GM23248 (cell line): Measurements from ENCODE around the gene LARP1. TPM values are rescaled to one million over a fixed set of nuclear protein-coding genes. Genes with fewer than 3 reads are reported as not detected.

Experiments
- DNase-seq: peaks from one replicate; pipeline ENCODE4 v3.0.0-alpha.2; 2015
- H2AFZ ChIP-seq: fragments of 200-600 bp; sonication (generic); 2 replicates; pipeline ENCODE4 v1.6.1; 2016; ENCODE audit warnings: antibody characterized with exemption
- H3F3A ChIP-seq: fragments of 200-600 bp; sonication (generic); 2 replicates; pipeline ENCODE4 v1.6.1; 2016; ENCODE audit warnings: mild to moderate bottlenecking, antibody characterized with exemption, mixed run types; ENCODE audit not compliant: insufficient read depth
- H3K27ac ChIP-seq: fragments of 200-600 bp; sonication (generic); 2 replicates; pipeline ENCODE4 v1.5.1; 2016; ENCODE audit warnings: mild to moderate bottlenecking
- H3K27me3 ChIP-seq: fragments of 200-600 bp; sonication (generic); replicated peaks from 2 replicates; pipeline ENCODE4 v1.6.1; 2016; ENCODE audit warnings: mild to moderate bottlenecking; ENCODE audit not compliant: insufficient read depth
- H3K36me3 ChIP-seq: fragments of 200-600 bp; sonication (generic); 2 replicates; pipeline ENCODE4 v1.6.1; 2016; ENCODE audit warnings: low read depth, mild to moderate bottlenecking
- H3K4me1 ChIP-seq: fragments of 200-600 bp; sonication (generic); 2 replicates; pipeline ENCODE4 v1.6.1; 2016; ENCODE audit warnings: mild to moderate bottlenecking; ENCODE audit not compliant: insufficient read depth
- H3K4me2 ChIP-seq: fragments of 200-600 bp; sonication (generic); one replicate; pipeline ENCODE4 v1.6.1; 2016; ENCODE audit warnings: mild to moderate bottlenecking; ENCODE audit not compliant: unreplicated experiment
- H3K4me3 ChIP-seq: fragments of 200-600 bp; sonication (generic); 2 replicates; pipeline ENCODE4 v1.5.1; 2016; ENCODE audit warnings: mild to moderate bottlenecking
- H3K79me2 ChIP-seq: fragments of 200-600 bp; sonication (generic); 2 replicates; pipeline ENCODE4 v1.6.1; 2016; ENCODE audit warnings: mild to moderate bottlenecking; ENCODE audit not compliant: insufficient read depth
- H3K9ac ChIP-seq: fragments of 200-600 bp; sonication (generic); 2 replicates; pipeline ENCODE4 v1.6.1; 2016; ENCODE audit warnings: mild to moderate bottlenecking
- H3K9me2 ChIP-seq: fragments of 200-600 bp; sonication (generic); 2 replicates; pipeline ENCODE4 v1.6.1; 2016; ENCODE audit warnings: mixed run types, mild to moderate bottlenecking, moderate library complexity; ENCODE audit not compliant: insufficient read depth
- H3K9me3 ChIP-seq: fragments of 200-600 bp; sonication (generic); one replicate; pipeline ENCODE4 v1.6.1; 2017; ENCODE audit warnings: low read depth
- H4K20me1 ChIP-seq: fragments of 200-600 bp; sonication (generic); 2 replicates; pipeline ENCODE4 v1.6.0; 2016; ENCODE audit not compliant: insufficient read depth
- EZH2 ChIP-seq: fragments of 200-600 bp; sonication (generic); IDR thresholded peaks from 2 replicates; pipeline ENCODE4 v1.6.1; 2018; ENCODE audit warnings: antibody characterized with exemption, mild to moderate bottlenecking; ENCODE audit not compliant: insufficient read depth, poor library complexity, severe bottlenecking
- EZH2phosphoT487 ChIP-seq: fragments of 200-600 bp; sonication (generic); IDR thresholded peaks from 2 replicates; pipeline ENCODE4 v1.6.1; 2018; ENCODE audit warnings: antibody characterized with exemption, moderate library complexity, mild to moderate bottlenecking, low read depth; ENCODE audit not compliant: insufficient read depth
- WGBS, 2 experiments: methylation state at CpG; one replicate each; pipeline ENCODE4 v1.1.6; 2015 to 2017; ENCODE audit warnings: low lambda C conversion rate in 2 of 2, low coverage in 1 of 2; ENCODE audit errors: missing lambda C conversion rate in 2 of 2; 5-methylcytosine and 5-hydroxymethylcytosine counted together
- in situ Hi-C: fragments of 300-500 bp; cut with MboI; formaldehyde crosslinking; loops from 2 replicates; pipeline ENCODE4 v1.15.0; 2020
- polyA plus RNA-seq: library from polyadenylated mRNA; unstranded; fragments of >200 nt; fragmentation: Nextera tagmentation; extraction: Ambion mirVana; gene quantifications from 2 replicates; pipeline ENCODE4 v1.2.1, GENCODE V29; 2016
- total RNA-seq: library from RNA; depleted of rRNA; stranded (reverse); fragments of >200 nt; shearing (Covaris generic); gene quantifications from 2 replicates; pipeline ENCODE4 v1.2.3, GENCODE V29; 2014

LARP1 gene
- total and polyA plus RNA-seq, 2 experiments from 2014 or later = 33.8 to 59.9 TPM

DNA sequence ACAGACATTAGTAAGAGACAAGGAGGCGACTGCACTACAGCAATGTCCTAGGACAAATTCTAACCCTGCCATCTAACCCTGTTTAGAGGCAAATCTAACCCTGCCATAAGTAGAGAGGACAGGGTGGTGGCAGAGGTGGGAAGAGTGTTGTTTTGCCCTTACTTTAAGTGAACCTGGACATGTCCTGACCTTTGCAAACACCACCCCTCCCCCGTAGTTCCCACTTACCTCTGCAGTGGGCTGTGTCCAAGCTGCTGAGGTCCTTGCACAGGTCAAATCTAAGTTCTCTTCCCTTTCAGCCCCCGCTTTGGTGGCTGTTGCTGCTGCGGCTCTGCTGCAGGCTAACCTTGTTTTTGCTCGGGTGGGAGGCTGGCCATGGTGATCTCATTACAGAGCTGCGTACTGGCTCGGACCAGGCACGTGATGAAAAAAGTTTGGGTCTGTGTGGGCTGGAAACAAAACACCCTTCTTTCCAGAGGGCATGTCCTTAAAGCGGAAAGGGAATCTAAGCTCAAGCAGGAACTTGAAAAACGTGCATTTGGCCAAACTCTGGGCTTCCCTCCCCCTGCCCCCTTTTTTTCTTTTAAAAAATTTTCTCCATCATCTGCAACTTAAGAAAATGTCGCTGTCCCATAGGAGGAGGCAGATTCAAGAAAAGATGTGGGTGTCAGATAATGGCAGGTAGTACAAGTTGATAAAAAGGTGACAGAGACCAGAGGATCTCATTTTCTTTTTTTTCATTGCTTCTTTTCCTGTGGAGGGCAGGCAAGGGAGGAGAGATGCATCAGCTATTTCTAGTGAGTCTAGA, 95.3 kb downstream of the LARP1 start, which contains the start of gene FAXDC2:
Gene FAXDC2 (minus strand): TSS at position 349 of the 808 bp plus-strand sequence. CDS start 12,425 bp downstream, outside the sequence.
- peak; percentile 93 for DNase-seq
- no peaks in the 10 kb centered on the region for H3K9me3 ChIP-seq
- H3K27me3 ChIP-seq = no peaks in the 10 kb centered on the region
- H3K9ac ChIP-seq = peak within 1 kb of the TSS; percentile 79
- H3F3A ChIP-seq = peaks cover 26% of the 10 kb centered on the region
- in situ Hi-C loops = no loop called here
- peak within 1 kb of the TSS; percentile 90 for H3K4me2 ChIP-seq
- no peaks in the 10 kb centered on the region for H4K20me1 ChIP-seq
- peak within 1 kb of the TSS; percentile 76 for H3K4me3 ChIP-seq
- peaks cover 15% of the 10 kb centered on the region; the same call in 1 of the 2 replicates for H3K79me2 ChIP-seq
- peaks cover 20% of the 10 kb centered on the region for H3K4me1 ChIP-seq
- TF ChIP-seq EZH2phosphoT487 (no peak), EZH2 (no peak)
- H3K36me3 ChIP-seq = no peaks in the 10 kb centered on the region
- 1% methylated on average over 11 of the region's 11 CpGs for WGBS, 2 experiments
- H3K27ac ChIP-seq = peak within 1 kb of the TSS; percentile 87
- H3K9me2 ChIP-seq = no peaks in the 10 kb centered on the region
- H2AFZ ChIP-seq = peak within 1 kb of the TSS; percentile 98

DNA sequence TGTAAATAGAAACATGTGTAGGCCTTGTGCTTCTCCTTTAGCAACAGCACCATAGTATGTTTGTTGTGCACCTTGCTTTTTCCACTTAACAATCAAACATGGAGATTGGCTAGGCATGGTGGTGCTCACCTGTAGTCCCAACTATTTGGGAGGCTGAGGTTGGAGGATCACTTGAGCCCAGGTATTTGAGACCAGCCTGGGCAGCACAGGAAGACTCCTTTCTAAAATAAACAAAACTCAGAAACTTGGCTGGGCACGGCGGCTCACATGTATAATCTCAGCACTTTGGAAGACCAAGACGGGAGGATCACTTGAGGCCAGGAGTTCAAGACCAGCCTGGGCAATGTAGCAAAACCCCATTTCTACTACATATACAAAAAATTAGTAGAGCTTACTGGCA, 96.2 kb downstream of the LARP1 start:
- in situ Hi-C loops = no loop called here
- peak overlapping the region; percentile 90 for H3K4me2 ChIP-seq
- H3K27me3 ChIP-seq = no peaks in the 10 kb centered on the region
- peaks cover 15% of the 10 kb centered on the region; the same call in 1 of the 2 replicates for H3K79me2 ChIP-seq
- no peaks in the 10 kb centered on the region for H3K9me3 ChIP-seq
- peak overlapping the region; percentile 79; the same call in 1 of the 2 replicates for H3K9ac ChIP-seq
- no peak overlapping the region for H3K27ac ChIP-seq
- H3K4me3 ChIP-seq = peak overlapping the region; percentile 76; the same call in 1 of the 2 replicates
- H3K9me2 ChIP-seq = no peaks in the 10 kb centered on the region
- 95 to 98% methylated on average over 3 of the region's 3 CpGs for WGBS, 2 experiments
- DNase-seq = no peak
- no peaks in the 10 kb centered on the region for H4K20me1 ChIP-seq
- H2AFZ ChIP-seq = peak overlapping the region; percentile 98; the same call in 1 of the 2 replicates
- no peaks in the 10 kb centered on the region for H3K36me3 ChIP-seq
- H3F3A ChIP-seq = peaks cover 26% of the 10 kb centered on the region
- peaks cover 20% of the 10 kb centered on the region for H3K4me1 ChIP-seq
- TF ChIP-seq EZH2phosphoT487 (no peak), EZH2 (no peak)

DNA sequence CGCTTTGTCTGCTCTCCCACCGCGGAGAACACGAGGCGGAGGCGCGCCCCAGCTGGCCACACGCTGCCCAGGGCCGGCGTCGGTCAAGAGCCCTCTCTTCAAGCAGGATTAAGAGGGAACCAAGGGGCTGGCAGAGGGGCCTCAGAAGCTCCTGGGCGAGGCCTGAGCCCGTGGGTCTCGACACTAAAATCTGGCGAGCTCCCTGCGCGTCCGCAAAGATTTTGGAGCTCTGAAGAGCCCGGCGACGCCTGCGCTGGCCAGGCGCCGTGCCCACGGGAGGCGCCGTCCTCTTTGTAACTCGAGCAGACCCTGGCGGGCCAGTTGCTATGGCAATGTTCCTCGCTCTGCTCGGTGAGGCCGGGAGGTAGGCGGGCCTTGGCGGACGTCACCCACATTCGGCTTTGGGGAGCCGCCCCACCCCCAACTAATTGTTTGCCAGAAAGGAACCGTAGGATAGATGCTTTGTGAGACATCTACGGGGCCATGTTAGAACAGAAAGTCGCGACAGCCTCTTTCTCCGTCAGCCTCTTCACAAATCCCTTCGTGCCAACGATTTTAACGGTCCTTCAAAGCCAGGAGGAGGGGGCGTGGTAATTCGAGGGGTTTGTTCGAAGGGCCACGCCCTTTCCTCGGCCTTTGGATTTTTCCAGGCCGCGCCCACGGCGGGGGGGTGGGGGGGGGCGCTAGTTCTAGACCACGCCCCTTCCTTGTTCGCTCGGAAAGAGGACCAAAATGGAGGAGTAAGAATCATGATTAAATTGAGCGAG, 102.5 kb downstream of the LARP1 start:
- Histone ChIP-seq H3K4me2 (peak overlapping the region; percentile 91), H3K79me2 (peaks cover 42% of the 10 kb centered on the region), H2AFZ (peak overlapping the region; percentile 92), H3F3A (peaks cover 34% of the 10 kb centered on the region), H3K9ac (peak overlapping the region; percentile 88), H3K27me3 (no peaks in the 10 kb centered on the region), H3K9me3 (no peaks in the 10 kb centered on the region), H4K20me1 (no peaks in the 10 kb centered on the region), H3K4me3 (peak overlapping the region; percentile 96), H3K9me2 (no peaks in the 10 kb centered on the region), H3K4me1 (peaks cover 27% of the 10 kb centered on the region), H3K36me3 (0 out of 2 replicates have a peak, but pooled peaks cover under 1% of the 10 kb centered on the region), H3K27ac (peak overlapping the region; percentile 95)
- TF ChIP-seq EZH2phosphoT487 (no peak), EZH2 (no peak)
- in situ Hi-C loops = no loop called here
- DNase-seq = peak; percentile 98
- 1 to 2% methylated on average over 54 to 57 of the region's 59 CpGs for WGBS, 2 experiments

DNA sequence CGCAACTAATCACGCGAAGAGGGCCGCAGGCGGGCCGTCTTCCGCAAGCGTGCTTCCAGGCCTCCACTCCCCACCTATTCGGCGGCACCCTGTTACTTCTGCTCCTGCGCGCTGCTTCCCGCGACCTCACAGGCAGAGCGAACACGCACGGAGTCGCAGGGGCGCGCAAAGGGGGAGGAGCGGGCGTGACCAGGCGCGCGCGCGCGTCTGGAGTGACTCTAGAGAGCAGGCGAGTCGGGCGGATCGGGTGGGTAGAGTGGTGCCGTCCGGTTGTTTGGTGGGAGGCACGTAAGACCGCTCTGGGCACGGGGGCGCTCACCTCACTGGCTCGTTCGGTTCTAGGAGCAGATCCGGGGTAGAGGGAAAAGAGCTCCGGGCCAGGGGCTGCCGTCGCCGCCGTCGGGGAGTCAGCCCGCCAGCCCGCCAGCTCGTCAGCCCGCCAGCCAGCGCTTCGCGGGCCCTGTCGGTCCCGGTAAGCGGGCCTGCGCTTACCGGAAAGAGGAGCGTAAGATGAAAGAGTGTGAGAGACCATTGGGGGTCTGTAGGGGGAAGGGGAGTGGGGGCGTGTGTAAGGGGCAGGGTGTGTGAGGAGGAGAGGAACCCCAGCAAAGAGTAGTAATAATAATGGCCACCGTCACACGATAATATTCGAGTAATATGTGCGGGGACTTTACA, 103.3 kb downstream of the LARP1 start, which contains the start of gene CNOT8:
Gene CNOT8 (plus strand): TSS at position 331 of the 675 bp plus-strand sequence. CDS start 4,652 bp downstream, outside the sequence.
- TF ChIP-seq EZH2 = no peak
- no peak for TF ChIP-seq EZH2phosphoT487
- peak within 1 kb of the TSS; percentile 95 for H3K27ac ChIP-seq
- WGBS, 2 experiments = 1% methylated on average over 64 to 65 of the region's 65 CpGs
- H2AFZ ChIP-seq = peak within 1 kb of the TSS; percentile 92
- no peaks in the 10 kb centered on the region; the same call in 1 of the 2 replicates for H4K20me1 ChIP-seq
- peaks cover 34% of the 10 kb centered on the region for H3F3A ChIP-seq
- H3K9me2 ChIP-seq = no peaks in the 10 kb centered on the region
- H3K36me3 ChIP-seq = 0 out of 2 replicates have a peak, but pooled peaks cover 7% of the 10 kb centered on the region
- DNase-seq = peak; percentile 99
- peaks cover 32% of the 10 kb centered on the region for H3K4me1 ChIP-seq
- peaks cover 50% of the 10 kb centered on the region for H3K79me2 ChIP-seq
- no peaks in the 10 kb centered on the region for H3K27me3 ChIP-seq
- peak within 1 kb of the TSS; percentile 88 for H3K9ac ChIP-seq
- in situ Hi-C loops = no loop called here
- H3K9me3 ChIP-seq = no peaks in the 10 kb centered on the region
- peak within 1 kb of the TSS; percentile 98 for H3K4me2 ChIP-seq
- peak within 1 kb of the TSS; percentile 96 for H3K4me3 ChIP-seq
